Spleen (tissue), 7 donors: ENCODE data around the gene RPLP2.

ENCODE experiments used
- CTCF ChIP-seq, 11 experiments: fragments of 200-600 bp in 7 of 11; fragments of 450-650 bp in 4 of 11; sonication (generic) in 4 of 11; IDR thresholded peaks in 8 of 11; conservative IDR thresholded peaks in 3 of 11; 1 replicate in 7 of 11; 2 replicates in 4 of 11; pipeline versions ENCODE4 v1.4.0 to v1.8.0; 2016 to 2021; ENCODE audit warnings: antibody characterized with exemption in 11 of 11, inconsistent platforms in 4 of 11, mild to moderate bottlenecking in 1 of 11
- POLR2A ChIP-seq, 3 donors: fragments of 450-650 bp; IDR thresholded peaks; one replicate each; pipeline ENCODE4 v1.5.1; 2017; ENCODE audit warnings: antibody characterized with exemption in 3 of 3, mild to moderate bottlenecking in 1 of 3
- POLR2AphosphoS5 ChIP-seq, 3 donors: sonication (generic); formaldehyde crosslinking; IDR thresholded peaks; one replicate each; pipeline ENCODE4 v1.5.1; 2017; ENCODE audit warnings: antibody characterized with exemption in 3 of 3
- donor health status: DM: no; HTN: no; CAD: no; lungs with moderate emphysema.
- donor health status: DM: no; HTN: no; CAD: no.
- donor health status: DM: no; HTN: no; CAD: no.

GRCh38 chr11:766106-766935 is 43.4 kb upstream of the RPLP2 start:
- TF ChIP-seq POLR2AphosphoS5 (IDR thresholded peaks at IDR 0.05) (peak; percentile 2 to 64 (median 45)), POLR2A (IDR thresholded peaks at IDR 0.05) (no peak), CTCF (IDR thresholded peaks at IDR 0.05 in 8 of 11, conservative IDR thresholded peaks at IDR 0.05 in 3 of 11) (no peak)
